ENCODE measurements around the gene LIMCH1. TPM values are rescaled to one million over a fixed set of nuclear protein-coding genes. Genes with fewer than 3 reads are reported as not detected.
"Not testable (repeated sequence)": the region's sequence is repeated elsewhere in the genome, so short reads cannot be mapped to it uniquely, and the experiment has no call there.

The LIMCH1 gene, protein sequence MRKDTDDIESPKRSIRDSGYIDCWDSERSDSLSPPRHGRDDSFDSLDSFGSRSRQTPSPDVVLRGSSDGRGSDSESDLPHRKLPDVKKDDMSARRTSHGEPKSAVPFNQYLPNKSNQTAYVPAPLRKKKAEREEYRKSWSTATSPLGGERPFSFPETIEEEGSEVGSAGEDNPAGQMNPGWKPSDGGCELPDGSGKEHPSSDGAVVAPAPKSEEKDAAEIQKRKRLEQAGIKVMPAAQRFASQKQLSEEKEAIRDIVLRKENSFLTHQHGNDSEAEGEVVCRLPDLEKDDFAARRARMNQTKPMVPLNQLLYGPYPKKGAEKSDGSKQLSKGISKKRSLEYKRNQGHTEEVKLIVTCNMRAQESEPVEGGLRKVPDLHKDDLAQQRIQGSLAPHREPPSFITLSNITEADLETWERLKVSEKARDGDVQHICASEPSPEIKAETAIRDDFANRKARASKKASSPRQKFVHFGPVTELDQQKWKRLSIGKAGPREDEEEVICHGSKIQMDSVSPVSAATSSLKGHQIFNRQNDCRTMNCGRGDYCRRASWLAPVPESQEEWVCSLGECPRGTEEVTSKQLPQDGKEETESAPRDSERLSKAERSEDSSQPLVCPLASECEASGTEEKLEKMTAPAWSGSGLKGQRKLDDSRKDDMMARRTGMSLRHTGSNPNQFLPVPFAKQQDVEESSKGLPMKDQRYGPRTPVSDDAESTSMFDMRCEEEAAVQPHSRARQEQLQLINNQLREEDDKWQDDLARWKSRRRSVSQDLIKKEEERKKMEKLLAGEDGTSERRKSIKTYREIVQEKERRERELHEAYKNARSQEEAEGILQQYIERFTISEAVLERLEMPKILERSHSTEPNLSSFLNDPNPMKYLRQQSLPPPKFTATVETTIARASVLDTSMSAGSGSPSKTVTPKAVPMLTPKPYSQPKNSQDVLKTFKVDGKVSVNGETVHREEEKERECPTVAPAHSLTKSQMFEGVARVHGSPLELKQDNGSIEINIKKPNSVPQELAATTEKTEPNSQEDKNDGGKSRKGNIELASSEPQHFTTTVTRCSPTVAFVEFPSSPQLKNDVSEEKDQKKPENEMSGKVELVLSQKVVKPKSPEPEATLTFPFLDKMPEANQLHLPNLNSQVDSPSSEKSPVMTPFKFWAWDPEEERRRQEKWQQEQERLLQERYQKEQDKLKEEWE (N-terminal part only)
- 100 to 1,000 TPM in 1 of 4 donors, 10 to 100 TPM in 3; 57.6 to 106 (median 90.5) TPM for total RNA-seq

- Histone ChIP-seq H3K27me3 (no peaks in the 10 kb centered on the region), H3K4me1 (peaks cover 0 to 50% (median 0%) of the 10 kb centered on the region in 4 donors), H3K9me3 (no peaks in the 10 kb centered on the region), H3K4me3 (peak within 1 kb of the TSS in 1 of 4 donors; percentile 16), H3K27ac (peak within 1 kb of the TSS in 2 of 4 donors; percentile 61), H3K36me3 (no peaks in the 10 kb centered on the region)
- TF ChIP-seq EP300 (IDR thresholded peaks at IDR 0.05), result peak in 1 of 2 donors; percentile 62
- TF ChIP-seq, protein P1, sequence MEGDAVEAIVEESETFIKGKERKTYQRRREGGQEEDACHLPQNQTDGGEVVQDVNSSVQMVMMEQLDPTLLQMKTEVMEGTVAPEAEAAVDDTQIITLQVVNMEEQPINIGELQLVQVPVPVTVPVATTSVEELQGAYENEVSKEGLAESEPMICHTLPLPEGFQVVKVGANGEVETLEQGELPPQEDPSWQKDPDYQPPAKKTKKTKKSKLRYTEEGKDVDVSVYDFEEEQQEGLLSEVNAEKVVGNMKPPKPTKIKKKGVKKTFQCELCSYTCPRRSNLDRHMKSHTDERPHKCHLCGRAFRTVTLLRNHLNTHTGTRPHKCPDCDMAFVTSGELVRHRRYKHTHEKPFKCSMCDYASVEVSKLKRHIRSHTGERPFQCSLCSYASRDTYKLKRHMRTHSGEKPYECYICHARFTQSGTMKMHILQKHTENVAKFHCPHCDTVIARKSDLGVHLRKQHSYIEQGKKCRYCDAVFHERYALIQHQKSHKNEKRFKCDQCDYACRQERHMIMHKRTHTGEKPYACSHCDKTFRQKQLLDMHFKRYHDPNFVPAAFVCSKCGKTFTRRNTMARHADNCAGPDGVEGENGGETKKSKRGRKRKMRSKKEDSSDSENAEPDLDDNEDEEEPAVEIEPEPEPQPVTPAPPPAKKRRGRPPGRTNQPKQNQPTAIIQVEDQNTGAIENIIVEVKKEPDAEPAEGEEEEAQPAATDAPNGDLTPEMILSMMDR (IDR thresholded peaks at IDR 0.05), result no peak
- no peak for TF ChIP-seq POLR2A (IDR thresholded peaks at IDR 0.05)
- WGBS, 2 donors, result 41 to 45% methylated on average over 9 of the region's 9 CpGs
- peak; percentile 31 to 63 for DNase-seq (ENCODE audit: low spot score in 2 of 2)
Observed at GRCh38 chr4:41538017-41538733, at the start of gene LIMCH1. Gene LIMCH1, plus strand, starts transcription at chr4:41538157. Its CDS starts 67,839 bp downstream, at chr4:41605996.

DNA sequence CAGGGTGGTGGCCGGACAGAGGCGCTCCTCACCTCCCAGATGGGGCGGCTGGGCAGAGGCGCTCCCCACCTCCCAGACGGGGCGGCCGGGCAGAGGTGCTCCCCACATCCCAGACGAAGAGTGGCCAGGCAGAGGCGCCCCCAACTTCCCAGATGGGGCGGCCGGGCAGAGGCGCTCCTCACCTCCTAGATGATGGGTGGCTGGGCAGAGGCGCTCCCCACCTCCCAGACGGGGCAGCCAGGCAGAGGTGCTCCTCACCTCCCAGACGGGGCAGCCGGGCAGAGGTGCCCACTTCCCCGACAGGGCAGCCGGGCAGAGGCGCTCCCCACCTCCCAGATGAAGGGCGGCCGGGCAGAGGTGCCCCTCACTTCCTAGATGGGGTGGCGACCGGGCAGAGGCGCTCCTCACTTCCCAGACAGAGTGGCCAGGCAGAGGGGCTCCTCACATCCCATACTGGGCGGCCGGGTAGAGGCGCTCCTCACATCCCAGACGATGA is 46.8 kb upstream of the LIMCH1 start:
- WGBS, 2 donors, result 89 to 100% methylated on average over 5 to 23 of the region's 28 CpGs
- H3K27ac ChIP-seq; H3K4me1 ChIP-seq; H3K4me3 ChIP-seq; H3K27me3 ChIP-seq; H3K9me3 ChIP-seq; DNase-seq (ENCODE audit: low spot score in 2 of 2); H3K36me3 ChIP-seq: not testable (repeated sequence)

GRCh38 chr4:41496977-41497376 is 41.0 kb upstream of the LIMCH1 start:
- Histone ChIP-seq H3K27me3 (no peaks in the 10 kb centered on the region), H3K9me3 (no peaks in the 10 kb centered on the region), H3K36me3 (no peaks in the 10 kb centered on the region), H3K27ac (no peak overlapping the region), H3K4me1 (no peaks in the 10 kb centered on the region), H3K4me3 (no peak overlapping the region)
- TF ChIP-seq EP300 (IDR thresholded peaks at IDR 0.05), result no peak
- TF ChIP-seq POLR2A (IDR thresholded peaks at IDR 0.05), result no peak
- TF ChIP-seq, protein P1 (IDR thresholded peaks at IDR 0.05), result no peak
- DNase-seq (ENCODE audit: low spot score in 2 of 2), result no peak

- Histone ChIP-seq H3K9me3 (no peaks in the 10 kb centered on the region), H3K27me3 (no peaks in the 10 kb centered on the region), H3K36me3 (no peaks in the 10 kb centered on the region), H3K27ac (no peak overlapping the region), H3K4me1 (no peaks in the 10 kb centered on the region), H3K4me3 (no peak overlapping the region)
- DNase-seq (ENCODE audit: low spot score in 2 of 2), result no peak
- TF ChIP-seq, protein P1 (IDR thresholded peaks at IDR 0.05), result no peak
- TF ChIP-seq POLR2A (IDR thresholded peaks at IDR 0.05) (no peak), EP300 (IDR thresholded peaks at IDR 0.05) (no peak)
- WGBS, 2 donors, result 94 to 97% methylated on average over 4 of the region's 4 CpGs
Observed at GRCh38 chr4:41498177-41498576, 39.8 kb upstream of the LIMCH1 start.
